Measurements from ENCODE around the gene MET. TPM values are rescaled to one million over a fixed set of nuclear protein-coding genes. Genes with fewer than 3 reads are reported as not detected.
A peak's percentile ranks its signal among the peaks of the same experiment; 100 is the strongest.

Gene MET
- total and polyA plus RNA-seq, 2 donors: 1.4 to 12.0 TPM

DNA sequence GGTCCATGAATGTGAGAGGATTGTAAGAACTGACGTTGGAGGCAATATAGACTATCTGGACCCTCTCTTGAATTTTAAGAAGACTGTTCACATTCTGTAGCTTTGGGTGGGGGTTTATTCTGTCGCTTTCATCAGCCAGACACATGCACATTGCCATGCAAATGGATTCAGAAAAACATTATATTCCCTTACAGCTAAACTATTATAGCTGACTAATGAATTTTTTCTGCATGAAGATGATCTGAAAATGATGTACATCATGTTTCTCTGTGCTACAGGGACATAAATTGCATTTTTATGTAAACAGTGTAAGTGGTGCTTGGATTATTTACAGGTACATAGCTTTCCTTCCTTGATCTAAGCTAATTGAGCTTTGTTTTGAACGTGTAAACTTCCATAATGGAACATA is 1.5 kb downstream of the MET start:
- Histone ChIP-seq H3K4me1 (ENCODE audit: control insufficient read depth in 2 of 2, insufficient read depth in 2 of 2, low read length in 2 of 2) (peaks cover 0 to 12% of the 10 kb centered on the region in 2 donors), H3K36me3 (ENCODE audit: control insufficient read depth in 2 of 2, insufficient read depth in 2 of 2, low read length in 1 of 2) (no peaks in the 10 kb centered on the region), H3K4me3 (ENCODE audit: low read length in 2 of 2) (no peak overlapping the region), H3K27ac (ENCODE audit: low read depth in 1 of 2, low read length in 1 of 2) (no peak overlapping the region), H3K27me3 (ENCODE audit: control insufficient read depth in 2 of 2, insufficient read depth in 1 of 2, low read length in 1 of 2) (peaks cover 24 to 34% of the 10 kb centered on the region in 2 donors), H3K9me3 (ENCODE audit: control insufficient read depth in 2 of 2, insufficient read depth in 1 of 2, low read length in 1 of 2) (no peaks in the 10 kb centered on the region)
- WGBS: 94% methylated on average over 3 of the region's 3 CpGs
- DNase-seq (ENCODE audit: low read depth in 6 of 9, low spot score in 9 of 9): no peak

DNA sequence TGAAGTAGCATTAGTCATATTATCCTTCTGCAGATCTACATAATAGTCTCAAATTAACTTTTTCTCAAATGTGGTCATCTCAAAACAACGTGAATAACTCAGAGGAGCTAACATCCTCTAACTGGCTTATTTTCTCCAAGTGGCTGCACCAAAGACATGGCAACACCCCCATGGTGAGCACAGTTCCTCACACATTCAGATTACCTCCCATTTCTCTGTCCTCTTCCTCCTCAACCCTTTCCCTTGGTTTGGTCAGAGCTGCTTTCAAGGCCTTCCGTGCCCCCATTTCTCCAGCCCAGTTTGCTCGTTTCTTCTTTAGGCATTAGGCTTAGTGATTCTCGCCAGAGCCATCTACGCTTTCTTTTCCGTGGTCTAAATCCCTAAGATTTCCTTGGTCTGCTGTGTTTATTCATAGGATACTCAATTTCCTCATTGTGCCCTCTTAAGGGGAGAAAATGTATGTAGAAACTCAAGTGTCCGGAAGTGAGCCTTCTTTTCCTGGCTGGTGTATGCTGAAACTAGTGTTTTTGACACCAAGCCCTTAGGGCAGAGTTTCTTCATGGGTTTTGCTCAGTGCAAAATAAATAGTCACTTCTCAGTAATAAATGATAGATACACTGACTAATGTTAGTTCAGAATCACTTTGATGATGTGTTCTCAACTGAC is 2.6 kb downstream of the MET start:
- DNase-seq (ENCODE audit: low read depth in 6 of 9, low spot score in 9 of 9): no peak
- 86% methylated on average over 7 of the region's 7 CpGs for WGBS
- H3K27ac ChIP-seq (ENCODE audit: low read depth in 1 of 2, low read length in 1 of 2): no peak overlapping the region
- no peaks in the 10 kb centered on the region for H3K9me3 ChIP-seq (ENCODE audit: control insufficient read depth in 2 of 2, insufficient read depth in 1 of 2, low read length in 1 of 2)
- H3K4me1 ChIP-seq (ENCODE audit: control insufficient read depth in 2 of 2, insufficient read depth in 2 of 2, low read length in 2 of 2): peaks cover 0 to 12% of the 10 kb centered on the region in 2 donors
- no peaks in the 10 kb centered on the region for H3K36me3 ChIP-seq (ENCODE audit: control insufficient read depth in 2 of 2, insufficient read depth in 2 of 2, low read length in 1 of 2)
- no peak overlapping the region for H3K4me3 ChIP-seq (ENCODE audit: low read length in 2 of 2)
- H3K27me3 ChIP-seq (ENCODE audit: control insufficient read depth in 2 of 2, insufficient read depth in 1 of 2, low read length in 1 of 2): peaks cover 24 to 34% of the 10 kb centered on the region in 2 donors

DNA sequence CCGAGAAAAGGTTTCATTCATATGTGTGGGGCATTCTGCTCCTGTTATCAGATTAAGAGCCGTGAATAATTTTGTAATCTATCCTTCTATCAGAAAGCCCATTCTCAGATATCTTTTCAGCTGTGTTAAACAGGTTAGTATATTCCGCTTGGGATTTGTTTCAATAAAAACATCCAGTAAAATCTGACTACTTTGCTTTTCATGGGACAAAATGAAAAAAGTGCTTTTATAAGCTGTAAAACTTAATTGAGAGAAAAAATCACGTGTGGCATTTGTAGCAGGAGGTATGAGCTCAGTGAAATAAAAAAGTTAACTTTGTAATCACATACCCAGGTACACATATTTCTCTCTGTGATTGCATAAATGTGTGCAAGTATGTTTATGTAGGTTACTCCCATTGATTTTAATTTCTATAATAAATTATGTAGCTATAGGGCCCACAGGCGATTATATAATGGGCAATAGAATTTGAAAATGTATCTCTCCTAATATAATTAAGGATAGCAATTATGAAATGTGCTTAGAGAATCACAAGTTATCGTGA is 3.9 kb downstream of the MET start:
- no peak overlapping the region for H3K4me3 ChIP-seq (ENCODE audit: low read length in 2 of 2)
- WGBS: 96% methylated on average over 6 of the region's 6 CpGs
- DNase-seq (ENCODE audit: low read depth in 6 of 9, low spot score in 9 of 9): no peak

DNA sequence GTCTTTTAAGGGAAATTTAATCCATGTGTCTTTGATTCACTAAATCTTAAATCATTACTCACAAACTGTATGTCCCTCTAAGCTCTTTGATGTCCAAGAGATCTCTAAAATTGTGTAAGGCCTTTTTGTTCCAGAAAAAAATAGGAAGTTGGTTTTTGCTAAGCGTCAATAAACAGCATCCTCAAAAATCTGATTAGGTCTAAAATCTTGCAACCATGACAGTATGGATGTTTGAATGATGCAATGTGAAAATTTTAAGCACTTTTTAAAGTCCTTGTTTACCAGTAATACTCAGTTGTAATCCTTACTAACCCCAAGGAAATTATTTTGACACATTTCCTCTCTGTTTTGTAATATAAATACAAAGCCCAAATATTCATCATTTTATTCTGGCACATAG is 6.8 kb downstream of the MET start:
- Histone ChIP-seq H3K27me3 (ENCODE audit: control insufficient read depth in 2 of 2, insufficient read depth in 1 of 2, low read length in 1 of 2) (peaks cover 0 to 5% of the 10 kb centered on the region in 2 donors), H3K4me3 (ENCODE audit: low read length in 2 of 2) (no peak overlapping the region), H3K4me1 (ENCODE audit: control insufficient read depth in 2 of 2, insufficient read depth in 2 of 2, low read length in 2 of 2) (no peaks in the 10 kb centered on the region), H3K36me3 (ENCODE audit: control insufficient read depth in 2 of 2, insufficient read depth in 2 of 2, low read length in 1 of 2) (no peaks in the 10 kb centered on the region), H3K9me3 (ENCODE audit: control insufficient read depth in 2 of 2, insufficient read depth in 1 of 2, low read length in 1 of 2) (no peaks in the 10 kb centered on the region), H3K27ac (ENCODE audit: low read depth in 1 of 2, low read length in 1 of 2) (no peak overlapping the region)
- DNase-seq (ENCODE audit: low read depth in 6 of 9, low spot score in 9 of 9): no peak
- WGBS: 87% methylated on average over 1 of the region's 1 CpG

More for the DNA sequence above, 3.9 kb downstream of the MET start:
- Histone ChIP-seq H3K9me3 (ENCODE audit: control insufficient read depth in 2 of 2, insufficient read depth in 1 of 2, low read length in 1 of 2) (no peaks in the 10 kb centered on the region), H3K27ac (ENCODE audit: low read depth in 1 of 2, low read length in 1 of 2) (no peak overlapping the region), H3K36me3 (ENCODE audit: control insufficient read depth in 2 of 2, insufficient read depth in 2 of 2, low read length in 1 of 2) (no peaks in the 10 kb centered on the region), H3K4me1 (ENCODE audit: control insufficient read depth in 2 of 2, insufficient read depth in 2 of 2, low read length in 2 of 2) (peaks cover 0 to 12% of the 10 kb centered on the region in 2 donors), H3K27me3 (ENCODE audit: control insufficient read depth in 2 of 2, insufficient read depth in 1 of 2, low read length in 1 of 2) (peaks cover 21 to 30% of the 10 kb centered on the region in 2 donors)

DNA sequence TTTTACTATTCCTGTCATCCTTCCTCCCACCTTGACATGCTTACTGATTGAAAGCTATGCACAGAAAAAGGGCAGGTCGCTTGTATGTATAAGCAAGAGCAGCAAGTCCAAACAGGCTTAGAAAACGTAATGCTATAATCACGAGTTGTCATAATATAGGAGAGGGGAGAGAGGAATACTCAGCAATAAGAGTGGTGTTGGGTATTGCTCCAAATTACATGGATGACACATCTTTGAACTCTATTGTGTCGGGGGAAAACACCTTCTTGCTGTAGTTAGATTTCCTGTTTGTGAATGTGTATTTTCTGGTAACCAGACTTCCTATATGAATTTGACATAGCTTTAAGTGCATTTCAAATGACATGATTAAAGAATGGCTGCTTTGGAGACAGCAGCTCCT is 7.5 kb downstream of the MET start:
- Histone ChIP-seq H3K36me3 (ENCODE audit: control insufficient read depth in 2 of 2, insufficient read depth in 2 of 2, low read length in 1 of 2) (no peaks in the 10 kb centered on the region), H3K4me3 (ENCODE audit: low read length in 2 of 2) (no peak overlapping the region), H3K9me3 (ENCODE audit: control insufficient read depth in 2 of 2, insufficient read depth in 1 of 2, low read length in 1 of 2) (no peaks in the 10 kb centered on the region), H3K4me1 (ENCODE audit: control insufficient read depth in 2 of 2, insufficient read depth in 2 of 2, low read length in 2 of 2) (no peaks in the 10 kb centered on the region), H3K27ac (ENCODE audit: low read depth in 1 of 2, low read length in 1 of 2) (peak overlapping the region in 1 of 2 donors; percentile 27), H3K27me3 (ENCODE audit: control insufficient read depth in 2 of 2, insufficient read depth in 1 of 2, low read length in 1 of 2) (peaks cover 0 to 4% of the 10 kb centered on the region in 2 donors)
- peak in 1 of 9 donors; percentile 6 for DNase-seq (ENCODE audit: low read depth in 6 of 9, low spot score in 9 of 9)
- WGBS: 82% methylated on average over 4 of the region's 4 CpGs

DNA sequence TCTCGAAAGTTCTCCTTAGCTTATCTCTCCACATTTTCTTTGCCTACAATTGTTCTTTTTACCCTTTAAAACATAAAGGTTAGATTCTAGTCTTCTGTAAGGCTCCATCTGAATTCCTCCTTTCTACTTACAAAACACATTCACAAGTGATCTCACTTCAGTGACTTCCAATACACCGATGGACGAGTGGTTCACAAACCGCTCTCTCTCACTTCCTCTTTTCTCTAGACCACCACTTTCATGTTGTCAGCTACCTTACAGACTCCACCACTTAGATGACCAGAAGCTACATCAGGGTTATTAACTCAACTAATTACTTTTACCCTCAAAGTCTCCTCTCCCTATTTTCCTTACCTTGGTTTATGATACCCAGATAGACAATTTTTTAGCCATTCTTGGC is 11.8 kb downstream of the MET start:
- DNase-seq (ENCODE audit: low read depth in 6 of 9, low spot score in 9 of 9): no peak
- Histone ChIP-seq H3K4me3 (ENCODE audit: low read length in 2 of 2) (no peak overlapping the region), H3K27me3 (ENCODE audit: control insufficient read depth in 2 of 2, insufficient read depth in 1 of 2, low read length in 1 of 2) (no peaks in the 10 kb centered on the region), H3K4me1 (ENCODE audit: control insufficient read depth in 2 of 2, insufficient read depth in 2 of 2, low read length in 2 of 2) (no peaks in the 10 kb centered on the region), H3K9me3 (ENCODE audit: control insufficient read depth in 2 of 2, insufficient read depth in 1 of 2, low read length in 1 of 2) (no peaks in the 10 kb centered on the region), H3K27ac (ENCODE audit: low read depth in 1 of 2, low read length in 1 of 2) (no peak overlapping the region), H3K36me3 (ENCODE audit: control insufficient read depth in 2 of 2, insufficient read depth in 2 of 2, low read length in 1 of 2) (no peaks in the 10 kb centered on the region)
- WGBS: 35% methylated on average over 4 of the region's 4 CpGs

DNA sequence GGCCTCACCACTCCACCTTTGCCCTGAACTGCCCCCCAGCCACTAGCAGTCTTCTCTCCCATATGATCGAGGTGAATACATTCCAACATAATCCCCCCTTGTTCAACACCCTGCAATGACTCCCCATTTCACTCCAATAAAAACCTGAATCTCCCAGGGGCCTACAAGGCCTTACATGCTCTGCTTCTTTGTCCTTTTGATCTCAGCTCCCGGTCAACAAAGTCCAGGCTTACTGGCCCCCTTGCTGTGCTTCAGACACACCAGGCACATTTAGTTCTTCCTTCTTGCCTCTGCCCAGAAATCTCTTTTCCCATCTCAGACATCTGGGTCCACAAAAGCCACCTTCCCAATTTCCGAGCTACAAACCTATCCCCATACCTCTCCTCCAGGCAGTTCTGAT is 14.0 kb downstream of the MET start:
- Histone ChIP-seq H3K27me3 (ENCODE audit: control insufficient read depth in 2 of 2, insufficient read depth in 1 of 2, low read length in 1 of 2) (no peaks in the 10 kb centered on the region), H3K9me3 (ENCODE audit: control insufficient read depth in 2 of 2, insufficient read depth in 1 of 2, low read length in 1 of 2) (no peaks in the 10 kb centered on the region), H3K4me3 (ENCODE audit: low read length in 2 of 2) (no peak overlapping the region), H3K4me1 (ENCODE audit: control insufficient read depth in 2 of 2, insufficient read depth in 2 of 2, low read length in 2 of 2) (no peaks in the 10 kb centered on the region), H3K36me3 (ENCODE audit: control insufficient read depth in 2 of 2, insufficient read depth in 2 of 2, low read length in 1 of 2) (no peaks in the 10 kb centered on the region), H3K27ac (ENCODE audit: low read depth in 1 of 2, low read length in 1 of 2) (no peak overlapping the region)
- no peak for DNase-seq (ENCODE audit: low read depth in 6 of 9, low spot score in 9 of 9)
- WGBS: 97% methylated on average over 3 of the region's 3 CpGs

DNA sequence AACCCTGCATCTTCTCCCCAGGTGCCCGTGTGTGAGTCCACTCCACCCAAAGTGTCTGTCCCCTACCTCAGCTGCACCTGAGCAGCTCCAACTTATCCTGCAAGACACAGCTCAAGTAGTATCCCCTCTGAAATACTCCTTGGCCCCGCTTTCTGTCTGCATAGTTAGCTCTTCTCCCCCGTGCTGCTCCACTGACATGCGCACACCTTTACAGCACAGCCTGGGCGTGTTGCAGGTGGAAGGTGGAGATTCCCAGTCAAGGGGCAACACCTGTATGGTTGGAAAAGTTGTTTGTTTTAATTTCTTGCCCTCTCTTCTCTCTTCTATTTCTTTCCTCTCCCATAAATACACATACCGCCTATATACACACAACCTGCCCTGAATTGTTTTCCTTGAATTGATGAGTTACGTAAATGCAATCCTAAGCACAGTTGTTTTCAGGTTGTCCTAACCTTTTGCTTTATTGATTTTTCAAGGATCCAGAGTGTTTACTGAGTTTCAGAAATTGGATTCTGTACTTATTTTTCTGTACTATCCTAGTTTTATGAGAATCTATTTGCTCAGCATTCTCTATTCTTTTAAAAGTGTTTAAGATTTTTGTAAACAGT is 14.9 kb downstream of the MET start:
- H3K4me1 ChIP-seq (ENCODE audit: control insufficient read depth in 2 of 2, insufficient read depth in 2 of 2, low read length in 2 of 2): no peaks in the 10 kb centered on the region
- H3K4me3 ChIP-seq (ENCODE audit: low read length in 2 of 2): no peak overlapping the region
- H3K36me3 ChIP-seq (ENCODE audit: control insufficient read depth in 2 of 2, insufficient read depth in 2 of 2, low read length in 1 of 2): no peaks in the 10 kb centered on the region
- H3K9me3 ChIP-seq (ENCODE audit: control insufficient read depth in 2 of 2, insufficient read depth in 1 of 2, low read length in 1 of 2): no peaks in the 10 kb centered on the region
- H3K27ac ChIP-seq (ENCODE audit: low read depth in 1 of 2, low read length in 1 of 2): no peak overlapping the region
- no peak for DNase-seq (ENCODE audit: low read depth in 6 of 9, low spot score in 9 of 9)
- WGBS: 97% methylated on average over 7 of the region's 7 CpGs
- no peaks in the 10 kb centered on the region for H3K27me3 ChIP-seq (ENCODE audit: control insufficient read depth in 2 of 2, insufficient read depth in 1 of 2, low read length in 1 of 2)

DNA sequence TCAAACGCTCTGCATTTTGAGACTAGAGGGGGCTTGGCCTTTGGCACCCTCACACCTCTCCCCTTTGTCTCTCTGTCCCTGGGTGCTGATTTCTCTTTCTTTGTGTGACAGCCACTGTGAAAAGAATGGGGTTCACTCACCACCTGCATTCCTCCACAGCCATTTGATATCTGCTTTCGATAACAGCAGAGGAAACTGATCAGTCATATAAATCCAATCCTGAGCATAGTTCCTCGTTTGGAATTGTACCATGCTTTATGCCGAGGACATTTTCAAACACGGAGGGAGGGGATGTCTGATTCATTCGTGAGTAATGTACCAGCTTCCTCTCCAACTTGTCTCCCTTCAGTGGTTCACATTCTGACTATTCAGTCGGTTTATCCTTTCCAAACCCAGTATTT is 15.8 kb downstream of the MET start:
- H3K27me3 ChIP-seq (ENCODE audit: control insufficient read depth in 2 of 2, insufficient read depth in 1 of 2, low read length in 1 of 2): no peaks in the 10 kb centered on the region
- H3K36me3 ChIP-seq (ENCODE audit: control insufficient read depth in 2 of 2, insufficient read depth in 2 of 2, low read length in 1 of 2): no peaks in the 10 kb centered on the region
- H3K9me3 ChIP-seq (ENCODE audit: control insufficient read depth in 2 of 2, insufficient read depth in 1 of 2, low read length in 1 of 2): no peaks in the 10 kb centered on the region
- H3K4me1 ChIP-seq (ENCODE audit: control insufficient read depth in 2 of 2, insufficient read depth in 2 of 2, low read length in 2 of 2): no peaks in the 10 kb centered on the region
- 87% methylated on average over 7 of the region's 7 CpGs for WGBS
- no peak overlapping the region for H3K4me3 ChIP-seq (ENCODE audit: low read length in 2 of 2)
- no peak for DNase-seq (ENCODE audit: low read depth in 6 of 9, low spot score in 9 of 9)
- no peak overlapping the region for H3K27ac ChIP-seq (ENCODE audit: low read depth in 1 of 2, low read length in 1 of 2)
